ENCODE measurements around the gene ZNF567.
"Not testable (repeated sequence)": the region's sequence is repeated elsewhere in the genome, so short reads cannot be mapped to it uniquely, and the experiment has no call there.

Gene ZNF567

GRCh38 chr19:36687214-36688056, at the start of gene ZNF567:
Gene ZNF567 (plus strand): TSS chr19:36687612. CDS start chr19:36694868, 7,256 bp downstream.
- in situ Hi-C loops (cut with MboI; ENCODE audit: low sequenced_read_pairs): no loop called here

- in situ Hi-C loops (cut with MboI; ENCODE audit: low sequenced_read_pairs): no loop called here
Observed at GRCh38 chr19:36638862-36639510, 48.4 kb upstream of the ZNF567 start.

GRCh38 chr19:36646746-36647145, 40.7 kb upstream of the ZNF567 start:
- in situ Hi-C loops (cut with MboI; ENCODE audit: low sequenced_read_pairs): no loop called here

GRCh38 chr19:36652958-36653357, 34.5 kb upstream of the ZNF567 start:
- in situ Hi-C loops (cut with MboI; ENCODE audit: low sequenced_read_pairs): no loop called here

GRCh38 chr19:36665832-36666231, 21.6 kb upstream of the ZNF567 start:
- in situ Hi-C loops (cut with MboI; ENCODE audit: low sequenced_read_pairs): no loop called here

- in situ Hi-C loops (cut with MboI; ENCODE audit: low sequenced_read_pairs): no loop called here
Observed at GRCh38 chr19:36668646-36669045, 18.8 kb upstream of the ZNF567 start.

GRCh38 chr19:36672368-36672767, 15.0 kb upstream of the ZNF567 start:
- in situ Hi-C loops (cut with MboI; ENCODE audit: low sequenced_read_pairs): no loop called here

GRCh38 chr19:36674201-36674600, 13.2 kb upstream of the ZNF567 start:
- in situ Hi-C loops (cut with MboI; ENCODE audit: low sequenced_read_pairs): no loop called here

GRCh38 chr19:36679455-36679854, 8.0 kb upstream of the ZNF567 start:
- in situ Hi-C loops (cut with MboI; ENCODE audit: low sequenced_read_pairs): no loop called here

- in situ Hi-C loops (cut with MboI; ENCODE audit: low sequenced_read_pairs): no loop called here
Observed at GRCh38 chr19:36685835-36686234, 1.6 kb upstream of the ZNF567 start.

GRCh38 chr19:36686365-36687213, 823 bp upstream of the ZNF567 start:
- in situ Hi-C loops (cut with MboI; ENCODE audit: low sequenced_read_pairs): no loop called here

GRCh38 chr19:36688058-36688457, 646 bp downstream of the ZNF567 start:
- in situ Hi-C loops (cut with MboI; ENCODE audit: low sequenced_read_pairs): no loop called here

GRCh38 chr19:36707134-36707533, 19.7 kb downstream of the ZNF567 start:
- in situ Hi-C loops (cut with MboI; ENCODE audit: low sequenced_read_pairs): no loop called here

- in situ Hi-C loops (cut with MboI; ENCODE audit: low sequenced_read_pairs): no loop called here
Observed at GRCh38 chr19:36709423-36709822, 22.0 kb downstream of the ZNF567 start.

- in situ Hi-C loops (cut with MboI; ENCODE audit: low sequenced_read_pairs): no loop called here
Observed at GRCh38 chr19:36719687-36720556, 32.5 kb downstream of the ZNF567 start.

- in situ Hi-C loops (cut with MboI; ENCODE audit: low sequenced_read_pairs): not testable (repeated sequence)
Observed at GRCh38 chr19:36736166-36736565, 48.8 kb downstream of the ZNF567 start.

GRCh38 chr19:36745870-36746269, 58.5 kb downstream of the ZNF567 start:
- in situ Hi-C loops (cut with MboI; ENCODE audit: low sequenced_read_pairs): no loop called here

GRCh38 chr19:36747750-36748149, 60.3 kb downstream of the ZNF567 start:
- in situ Hi-C loops (cut with MboI; ENCODE audit: low sequenced_read_pairs): no loop called here

- in situ Hi-C loops (cut with MboI; ENCODE audit: low sequenced_read_pairs): no loop called here
Observed at GRCh38 chr19:36748431-36749275, 61.2 kb downstream of the ZNF567 start.
